IPS-20b (cell line): ENCODE results near the gene CD74.

Experiments used
- H3K27ac ChIP-seq: one replicate; pipeline ENCODE4 v1.5.1; 2013; ENCODE audit warnings: low read length
- H3K27me3 ChIP-seq: 2 replicates; pipeline ENCODE4 v1.6.1; 2013; ENCODE audit warnings: mild to moderate bottlenecking, low read length, inconsistent platforms; ENCODE audit not compliant: insufficient read depth
- H3K36me3 ChIP-seq: 2 replicates; pipeline ENCODE4 v1.6.1; 2013; ENCODE audit warnings: low read depth, mild to moderate bottlenecking, inconsistent platforms, low read length, moderate library complexity; ENCODE audit not compliant: insufficient read depth
- H3K4me1 ChIP-seq: 2 replicates; pipeline ENCODE4 v1.6.1; 2013; ENCODE audit warnings: mild to moderate bottlenecking, control low read depth, inconsistent platforms, low read length, moderate library complexity; ENCODE audit not compliant: insufficient read depth
- H3K4me3 ChIP-seq: 2 replicates; pipeline ENCODE4 v1.5.1; 2013; ENCODE audit warnings: mild to moderate bottlenecking, low read length, inconsistent platforms
- H3K9ac ChIP-seq: 2 replicates; pipeline ENCODE4 v1.6.1; 2013; ENCODE audit warnings: low read depth, mild to moderate bottlenecking, inconsistent platforms, low read length, moderate library complexity
- H3K9me3 ChIP-seq: 2 replicates; pipeline ENCODE4 v1.6.1; 2013; ENCODE audit warnings: mild to moderate bottlenecking, low read depth, low read length, inconsistent platforms; ENCODE audit not compliant: insufficient read depth

CD74 gene

DNA sequence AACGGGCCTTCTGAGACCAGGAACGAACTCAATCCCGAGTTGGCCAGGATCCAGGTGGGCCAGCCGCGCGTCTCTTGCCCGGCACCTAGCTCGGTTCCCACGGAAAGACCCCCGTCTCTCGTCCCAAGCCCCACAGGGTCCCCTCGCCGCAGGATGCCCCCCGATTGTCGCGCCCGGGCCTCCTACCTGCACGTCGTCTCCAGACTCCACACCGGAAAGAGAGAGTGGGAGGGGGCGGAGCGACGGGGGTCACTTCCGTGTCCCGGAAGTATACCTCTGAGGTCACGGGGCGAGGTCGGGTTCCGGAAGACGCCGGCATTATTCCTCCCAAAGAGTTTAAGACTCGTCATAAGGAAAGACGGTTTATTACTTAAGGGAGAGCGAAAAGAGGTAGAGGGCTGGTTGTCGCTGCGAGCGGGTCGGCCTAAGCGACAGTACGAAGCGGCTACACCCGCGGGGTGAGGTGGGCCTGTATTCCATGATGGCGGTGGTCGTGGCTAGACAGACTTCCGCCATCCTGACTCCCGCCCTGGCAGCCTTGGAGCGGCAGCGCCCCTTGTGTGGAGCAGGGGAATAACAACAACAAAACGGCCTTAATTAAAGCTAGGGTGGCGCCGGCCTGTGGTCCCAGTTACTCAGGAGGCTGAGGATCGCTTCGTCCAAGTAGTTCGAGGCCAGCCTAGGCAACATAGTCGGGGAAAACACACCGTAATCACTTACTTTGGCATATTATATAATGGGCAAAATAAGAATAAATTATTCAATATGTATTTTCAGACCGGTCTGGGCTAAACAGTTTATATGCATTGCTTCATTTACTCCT, 37.0 kb upstream of the CD74 start, which contains the start of gene RPS14:
TSS of gene RPS14 (minus strand) at position 223 of the 823 bp plus-strand sequence. CDS start 2,006 bp downstream, outside the sequence.
- peaks cover 11% of the 10 kb centered on the region; the same call in 1 of the 2 replicates for H3K4me1 ChIP-seq
- no peaks in the 10 kb centered on the region for H3K9me3 ChIP-seq
- peaks cover 46% of the 10 kb centered on the region for H3K36me3 ChIP-seq
- peak within 1 kb of the TSS; percentile 98 for H3K9ac ChIP-seq
- peak within 1 kb of the TSS; percentile 94 for H3K4me3 ChIP-seq
- H3K27me3 ChIP-seq = no peaks in the 10 kb centered on the region
- peak within 1 kb of the TSS; percentile 99 for H3K27ac ChIP-seq

DNA sequence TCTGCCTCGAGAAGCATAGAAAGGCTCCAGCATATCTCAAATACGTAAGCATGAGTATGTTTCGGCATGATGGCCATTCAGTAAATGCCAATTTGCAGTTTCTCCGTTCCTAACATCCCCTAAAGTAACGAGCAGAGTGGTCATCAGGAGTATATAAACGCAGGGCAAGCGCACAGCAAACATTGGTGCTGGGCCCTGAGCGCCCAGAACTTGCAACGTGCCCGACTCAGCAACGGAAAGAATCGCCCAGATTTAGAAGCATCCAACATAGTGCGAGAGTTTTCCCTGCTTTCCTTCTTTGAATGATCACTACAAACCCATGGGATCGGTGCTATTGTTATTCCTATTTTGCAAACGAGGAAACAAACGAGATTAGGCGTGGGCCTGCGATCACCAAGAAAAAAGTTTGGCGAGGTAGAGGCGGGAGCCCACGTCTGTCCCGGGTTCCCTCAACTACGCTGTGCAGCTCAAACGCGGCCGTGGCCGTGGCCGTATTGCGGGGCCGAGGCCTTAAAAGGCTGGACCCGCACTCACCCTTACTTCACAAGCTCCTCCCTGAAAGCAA, 36.3 kb upstream of the CD74 start:
- peak overlapping the region; percentile 99 for H3K27ac ChIP-seq
- no peaks in the 10 kb centered on the region for H3K27me3 ChIP-seq
- peaks cover 53% of the 10 kb centered on the region for H3K36me3 ChIP-seq
- H3K4me1 ChIP-seq = peaks cover 10% of the 10 kb centered on the region; the same call in 1 of the 2 replicates
- peak overlapping the region; percentile 94 for H3K4me3 ChIP-seq
- peak overlapping the region; percentile 98 for H3K9ac ChIP-seq
- H3K9me3 ChIP-seq = no peaks in the 10 kb centered on the region

DNA sequence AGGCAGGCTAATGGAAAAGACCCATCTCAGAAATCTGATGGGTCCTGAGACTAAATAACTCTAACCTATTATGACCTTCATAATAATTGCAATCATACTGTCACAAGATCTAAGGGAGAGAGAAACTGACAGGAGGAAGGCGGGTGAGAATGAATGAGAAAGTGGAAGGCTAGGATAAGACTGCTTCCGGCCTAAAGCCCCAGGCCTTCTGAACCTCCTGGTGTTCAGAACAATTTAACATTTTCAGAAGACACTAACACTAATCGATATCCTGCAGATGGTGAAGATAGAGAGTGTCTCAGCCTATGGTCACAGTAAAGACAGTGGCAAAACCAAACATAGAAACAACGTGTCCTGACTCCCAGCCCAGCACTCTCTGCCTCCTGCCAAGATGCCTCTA, 35.6 kb upstream of the CD74 start:
- H3K9ac ChIP-seq = peak overlapping the region; percentile 98
- peaks cover 60% of the 10 kb centered on the region for H3K36me3 ChIP-seq
- no peaks in the 10 kb centered on the region for H3K27me3 ChIP-seq
- no peaks in the 10 kb centered on the region for H3K9me3 ChIP-seq
- peaks cover 10% of the 10 kb centered on the region; the same call in 1 of the 2 replicates for H3K4me1 ChIP-seq
- H3K27ac ChIP-seq = peak overlapping the region; percentile 99
- H3K4me3 ChIP-seq = peak overlapping the region; percentile 94

DNA sequence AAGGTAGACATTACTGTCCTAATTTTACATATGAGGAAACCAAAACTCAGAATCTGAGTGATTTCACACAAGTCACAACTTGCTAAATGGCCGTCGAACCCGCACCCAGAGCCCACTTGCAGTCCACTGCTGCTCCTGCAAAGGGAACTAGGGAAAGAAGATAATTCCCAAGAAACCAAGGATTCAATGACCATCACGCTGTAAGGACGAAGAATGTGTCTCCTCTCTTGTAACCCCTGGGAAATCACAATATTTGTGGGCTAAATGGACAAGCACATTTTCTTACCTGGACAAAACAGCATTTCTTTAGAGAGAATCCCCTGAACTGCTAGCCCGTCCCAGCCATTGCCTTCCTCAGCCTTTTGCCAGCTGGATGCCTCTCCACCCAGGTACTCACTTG, 34.5 kb upstream of the CD74 start:
- H3K4me1 ChIP-seq = peaks cover 10% of the 10 kb centered on the region; the same call in 1 of the 2 replicates
- peak overlapping the region; percentile 98 for H3K9ac ChIP-seq
- no peak overlapping the region for H3K27ac ChIP-seq
- H3K9me3 ChIP-seq = no peaks in the 10 kb centered on the region
- H3K36me3 ChIP-seq = peaks cover 66% of the 10 kb centered on the region
- H3K27me3 ChIP-seq = no peaks in the 10 kb centered on the region
- H3K4me3 ChIP-seq = peak overlapping the region; percentile 94; the same call in 1 of the 2 replicates

DNA sequence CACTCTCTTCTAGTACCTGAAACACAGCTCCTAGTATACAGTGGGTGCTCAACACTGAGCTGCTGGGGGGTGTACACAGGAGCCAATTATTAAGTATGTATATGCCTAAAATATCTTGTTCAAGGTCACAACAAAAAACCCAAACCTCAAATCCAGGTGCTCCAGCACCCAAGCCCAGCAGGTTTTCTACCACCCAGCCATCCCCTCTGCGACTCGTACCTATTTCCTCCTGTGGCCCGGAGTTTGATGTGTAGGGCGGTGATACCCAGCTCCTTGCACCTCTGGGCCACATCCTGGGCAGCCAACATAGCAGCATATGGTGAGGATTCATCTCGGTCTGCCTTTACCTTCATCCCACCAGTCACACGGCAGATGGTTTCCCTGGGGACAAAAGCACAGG, 33.9 kb upstream of the CD74 start:
- Histone ChIP-seq H3K27me3 (no peaks in the 10 kb centered on the region), H3K9me3 (no peaks in the 10 kb centered on the region), H3K9ac (peak overlapping the region; percentile 46; the same call in 1 of the 2 replicates), H3K4me1 (peaks cover 13% of the 10 kb centered on the region; the same call in 1 of the 2 replicates), H3K36me3 (peaks cover 66% of the 10 kb centered on the region), H3K4me3 (no peak overlapping the region), H3K27ac (no peak overlapping the region)

DNA sequence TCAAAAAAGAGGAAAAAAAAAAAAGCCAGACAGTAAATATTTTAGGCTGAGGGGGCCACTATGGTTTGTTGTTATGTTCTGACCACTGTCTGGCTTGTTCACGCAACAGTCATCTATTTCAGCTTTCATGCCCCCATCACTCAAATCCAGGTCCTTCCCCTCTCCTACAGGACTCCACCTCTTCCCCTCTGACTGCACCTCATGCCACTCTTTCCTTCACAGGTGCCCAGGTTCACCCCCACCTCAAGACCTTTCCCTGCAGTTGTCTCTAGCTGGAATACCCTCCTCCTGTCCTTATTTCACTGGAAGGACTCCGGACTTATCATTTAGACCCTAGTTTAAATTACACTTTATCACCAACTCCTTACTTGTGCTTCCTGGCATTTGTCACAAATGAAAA, 33.4 kb upstream of the CD74 start:
- Histone ChIP-seq H3K9ac (no peak overlapping the region; the same call in 1 of the 2 replicates), H3K9me3 (no peaks in the 10 kb centered on the region), H3K4me3 (no peak overlapping the region), H3K27ac (no peak overlapping the region), H3K36me3 (peaks cover 66% of the 10 kb centered on the region), H3K4me1 (peaks cover 14% of the 10 kb centered on the region; the same call in 1 of the 2 replicates), H3K27me3 (no peaks in the 10 kb centered on the region)

DNA sequence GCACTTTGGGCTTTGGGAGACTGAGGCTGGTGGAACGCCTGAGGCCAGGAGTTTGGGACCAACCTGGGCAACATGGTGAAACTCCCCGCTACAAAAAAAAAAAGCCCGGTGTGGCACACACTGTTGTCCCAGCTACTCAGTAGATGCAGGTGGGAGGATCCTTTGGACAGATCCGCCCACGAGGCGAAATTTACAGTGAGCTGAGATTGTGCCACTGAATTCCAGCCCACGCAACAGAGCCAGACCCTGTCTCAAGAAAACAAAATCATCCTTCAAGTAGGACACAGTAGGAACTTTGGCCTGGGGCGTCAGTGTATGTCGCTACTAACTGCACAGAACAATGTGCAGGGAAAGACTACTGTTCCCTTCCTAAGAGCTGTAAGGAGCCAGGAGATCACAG, 32.1 kb upstream of the CD74 start:
- no peaks in the 10 kb centered on the region for H3K27me3 ChIP-seq
- peaks cover 66% of the 10 kb centered on the region for H3K36me3 ChIP-seq
- H3K4me3 ChIP-seq = no peak overlapping the region
- H3K4me1 ChIP-seq = peaks cover 16% of the 10 kb centered on the region; the same call in 1 of the 2 replicates
- no peaks in the 10 kb centered on the region for H3K9me3 ChIP-seq
- no peak overlapping the region for H3K9ac ChIP-seq
- no peak overlapping the region for H3K27ac ChIP-seq

DNA sequence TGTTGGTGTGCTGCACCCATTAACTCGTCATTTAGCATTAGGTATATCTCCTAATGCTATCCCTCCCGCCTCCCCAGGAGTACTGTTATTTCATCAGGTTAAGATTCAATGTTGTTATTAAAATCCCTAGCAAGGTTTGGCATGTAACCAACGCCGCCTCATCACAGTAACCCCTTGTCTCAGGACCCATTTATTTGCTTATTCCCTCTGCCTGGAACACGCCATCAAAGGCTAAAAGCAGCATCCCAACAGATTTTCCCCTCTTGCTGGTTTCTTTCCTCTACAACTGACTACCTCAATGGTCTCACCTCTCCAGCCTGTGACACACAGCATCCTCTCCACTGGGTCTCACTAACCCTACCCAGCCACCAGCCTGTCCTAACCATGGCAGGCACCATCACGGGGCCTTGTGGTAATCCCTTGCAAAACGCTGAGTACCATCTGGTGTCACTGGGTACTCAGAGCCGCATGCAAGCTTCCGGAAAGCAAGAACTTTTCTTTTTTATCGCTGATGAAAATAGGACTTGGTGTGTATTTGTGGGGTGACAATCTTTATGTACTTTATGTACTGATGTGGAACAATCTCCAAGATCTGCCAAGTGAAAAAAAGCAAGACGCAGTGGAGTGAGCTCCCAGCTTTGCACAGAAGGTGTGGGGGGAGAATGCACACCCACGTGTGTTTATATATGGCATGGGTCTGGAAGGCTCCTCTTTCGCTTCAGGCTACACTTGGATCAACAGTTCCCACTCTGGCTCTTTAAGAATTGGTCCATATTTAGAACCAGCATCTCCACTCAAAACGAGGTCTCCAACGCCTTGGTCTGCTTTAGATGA, 30.7 kb upstream of the CD74 start:
- peaks cover 57% of the 10 kb centered on the region for H3K36me3 ChIP-seq
- no peak overlapping the region for H3K4me3 ChIP-seq
- H3K9me3 ChIP-seq = no peaks in the 10 kb centered on the region
- peaks cover 16% of the 10 kb centered on the region; the same call in 1 of the 2 replicates for H3K4me1 ChIP-seq
- no peaks in the 10 kb centered on the region for H3K27me3 ChIP-seq
- H3K27ac ChIP-seq = no peak overlapping the region
- H3K9ac ChIP-seq = no peak overlapping the region

DNA sequence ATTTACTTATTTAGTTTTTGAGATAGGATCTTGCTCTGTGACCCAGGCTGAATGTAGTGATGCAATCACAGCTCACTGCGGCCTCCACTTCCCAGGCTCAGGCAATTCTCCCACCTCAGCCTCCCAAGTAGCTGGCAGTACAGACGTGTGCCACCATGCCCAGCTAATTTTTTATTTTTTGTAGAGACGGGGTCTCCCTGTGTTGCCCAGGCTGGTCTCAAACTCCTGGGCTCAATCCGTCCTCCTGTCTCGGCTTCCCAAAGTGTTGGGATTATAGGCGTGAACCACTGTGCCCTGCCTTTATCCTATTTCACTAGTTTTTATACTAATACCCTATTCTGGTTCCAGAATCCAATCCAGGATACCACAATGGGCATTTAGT, 30.0 kb upstream of the CD74 start:
- Histone ChIP-seq H3K4me3 (no peak overlapping the region), H3K9ac (no peak overlapping the region), H3K9me3 (no peaks in the 10 kb centered on the region), H3K4me1 (peaks cover 10% of the 10 kb centered on the region; the same call in 1 of the 2 replicates), H3K27me3 (no peaks in the 10 kb centered on the region), H3K36me3 (peaks cover 49% of the 10 kb centered on the region), H3K27ac (no peak overlapping the region)

DNA sequence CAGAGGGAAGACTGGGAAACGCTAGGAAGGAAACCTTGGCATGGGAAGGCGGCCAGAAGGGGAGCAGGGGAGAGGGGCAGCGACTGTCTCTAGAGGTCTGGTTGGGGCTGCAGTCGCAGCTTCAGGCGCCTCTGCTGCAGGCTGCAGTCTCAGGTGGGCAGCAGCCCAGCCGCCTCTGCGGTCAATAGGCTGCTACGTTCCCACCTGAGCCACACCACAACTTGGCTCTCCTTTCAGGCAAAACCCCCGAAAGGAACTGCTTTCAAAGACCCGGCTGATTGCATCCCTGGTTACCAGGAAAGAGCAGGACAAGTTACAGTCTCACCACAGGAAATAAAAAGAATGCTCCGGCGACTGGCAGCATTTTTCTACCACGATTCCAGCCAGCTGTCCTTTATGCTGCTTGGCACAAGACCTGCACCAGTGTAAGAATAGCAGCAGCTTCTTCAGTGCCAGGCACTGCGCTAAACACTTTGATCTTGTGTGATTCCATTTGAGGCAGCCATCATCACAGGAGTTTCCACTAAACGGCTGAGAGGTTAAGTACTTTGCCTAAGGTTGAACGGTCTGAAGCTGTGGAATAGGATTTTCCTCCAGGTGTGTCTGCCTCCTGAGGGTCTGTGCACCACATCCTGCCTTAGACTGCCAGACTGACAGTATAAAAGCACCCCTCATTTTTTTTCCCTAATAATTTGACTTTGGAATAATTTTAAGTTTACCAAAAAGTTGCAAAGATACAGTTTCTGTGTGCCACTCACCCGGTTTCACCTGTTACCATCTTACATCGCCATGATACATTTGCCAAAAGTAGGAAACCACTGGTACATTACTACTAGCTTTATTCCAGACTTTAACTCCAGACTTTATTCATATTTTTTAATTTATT, 29.3 kb upstream of the CD74 start:
- H3K36me3 ChIP-seq = peaks cover 43% of the 10 kb centered on the region
- H3K27ac ChIP-seq = no peak overlapping the region
- H3K4me1 ChIP-seq = peaks cover 6% of the 10 kb centered on the region; the same call in 1 of the 2 replicates
- H3K9ac ChIP-seq = peak overlapping the region; percentile 47; the same call in 1 of the 2 replicates
- H3K9me3 ChIP-seq = no peaks in the 10 kb centered on the region
- no peak overlapping the region for H3K4me3 ChIP-seq
- H3K27me3 ChIP-seq = no peaks in the 10 kb centered on the region
